GM06990 (cell line): Measurements from ENCODE around the gene GRAMD2B.
A peak's percentile ranks its signal among the peaks of the same experiment; 100 is the strongest.
"Not testable (repeated sequence)": the region's sequence is repeated elsewhere in the genome, so short reads cannot be mapped to it uniquely, and the experiment has no call there.

Experiments
- DNase-seq: peaks from one replicate; pipeline ENCODE4 v3.0.0-alpha.2; 2011; ENCODE audit not compliant: insufficient read length; ENCODE audit errors: extremely low read depth
- H3K27me3 ChIP-seq: replicated peaks from 2 replicates; pipeline ENCODE4 v1.6.0; 2011; ENCODE audit warnings: low read length; ENCODE audit not compliant: control insufficient read depth, insufficient read depth
- H3K36me3 ChIP-seq: 2 replicates; pipeline ENCODE4 v1.5.1; 2011; ENCODE audit warnings: low read length; ENCODE audit not compliant: control insufficient read depth, insufficient read depth
- H3K4me3 ChIP-seq: replicated peaks from 2 replicates; pipeline ENCODE4 v1.5.1; 2011; ENCODE audit warnings: low read depth, mild to moderate bottlenecking, control low read depth, low read length
- CTCF ChIP-seq: IDR thresholded peaks from 2 replicates; pipeline ENCODE4 v1.5.1; 2011; ENCODE audit warnings: low read length, control low read depth, mild to moderate bottlenecking, inconsistent platforms; ENCODE audit not compliant: insufficient read depth, poor library complexity, severe bottlenecking

The GRAMD2B gene

DNA sequence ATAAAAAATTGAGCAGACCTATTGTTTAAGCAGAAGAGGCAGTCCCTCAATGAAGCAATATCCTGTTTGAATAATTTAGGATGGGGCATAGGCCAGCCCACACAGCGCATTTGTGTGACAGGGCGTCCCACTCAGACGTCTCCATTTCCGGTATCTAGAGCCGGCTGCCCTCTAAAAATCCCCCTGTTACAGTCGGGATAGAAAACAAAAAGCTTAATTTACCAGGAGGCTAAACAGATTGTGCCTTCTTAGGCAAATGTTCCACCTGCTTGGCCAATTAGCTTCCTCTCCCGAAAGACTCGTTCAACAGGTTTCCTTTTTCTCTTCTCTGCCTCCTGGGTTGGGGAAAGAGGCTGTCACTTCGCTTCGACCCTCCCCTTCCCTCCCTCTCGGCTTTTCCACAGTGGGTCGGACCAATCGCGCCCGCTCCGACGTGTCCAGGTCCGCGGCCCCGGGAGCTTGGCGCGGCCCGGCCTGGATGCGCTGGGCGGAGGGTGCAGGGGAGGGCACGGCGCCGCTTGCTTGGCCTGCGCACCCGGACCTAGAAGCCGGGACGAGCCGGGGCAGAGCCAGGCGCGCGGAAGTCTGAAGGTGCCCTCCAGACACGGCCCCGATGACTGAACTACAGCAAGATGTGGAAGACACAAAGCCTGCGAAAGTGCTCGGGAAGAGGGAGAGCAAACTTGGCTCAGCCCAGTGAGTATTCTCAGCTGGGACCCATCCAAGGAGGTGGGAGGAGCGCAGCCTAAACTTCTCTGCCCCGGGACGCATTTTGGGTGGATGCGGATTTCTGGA is at the start of gene GRAMD2B:
GRAMD2B (plus strand) TSS at position 416 of the 795 bp plus-strand sequence; CDS start at position 614, 198 bp downstream.
- H3K4me3 ChIP-seq: peak within 1 kb of the TSS; percentile 95
- no peak for TF ChIP-seq CTCF
- DNase-seq: peak; percentile 74
- no peaks in the 10 kb centered on the region for H3K27me3 ChIP-seq
- H3K36me3 ChIP-seq: no peaks in the 10 kb centered on the region

DNA sequence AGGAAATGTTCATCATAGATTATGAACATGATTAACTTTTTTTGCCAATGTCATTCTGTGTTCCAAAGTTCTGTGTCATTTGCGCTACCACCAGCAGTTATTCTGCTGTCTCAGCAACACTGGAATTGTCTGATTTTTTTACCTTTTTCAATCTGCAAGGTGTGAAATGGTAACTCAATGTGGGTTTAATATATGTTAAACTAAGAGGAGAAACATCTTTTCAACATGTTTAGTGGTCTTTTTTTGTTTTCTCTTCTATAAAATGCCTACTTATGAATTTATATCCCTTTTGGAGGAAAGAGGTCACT is 49.1 kb upstream of the GRAMD2B start:
- Histone ChIP-seq H3K4me3 (no peak overlapping the region), H3K27me3 (no peaks in the 10 kb centered on the region), H3K36me3 (no peaks in the 10 kb centered on the region)
- DNase-seq: no peak
- no peak for TF ChIP-seq CTCF

DNA sequence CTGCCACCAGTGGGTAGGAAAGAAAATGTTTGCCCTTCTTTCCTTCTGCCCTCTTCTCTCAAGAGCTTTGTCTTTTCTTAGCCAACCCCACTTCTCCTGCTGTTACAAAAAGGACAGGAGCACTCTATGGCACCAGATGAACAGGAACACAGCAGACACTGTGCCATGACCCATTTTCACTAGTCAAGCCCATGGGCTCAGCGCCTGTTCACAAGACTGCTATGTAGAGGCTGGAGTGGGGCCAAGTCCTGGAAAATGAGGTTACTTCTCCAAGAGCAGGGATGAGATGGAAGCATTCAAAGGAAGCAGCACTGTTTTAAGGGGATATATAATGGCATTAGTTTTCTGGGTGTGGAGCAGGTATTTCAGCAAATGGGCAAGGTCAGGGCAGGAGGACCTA is 46.8 kb upstream of the GRAMD2B start:
- Histone ChIP-seq H3K4me3 (no peak overlapping the region), H3K36me3 (no peaks in the 10 kb centered on the region), H3K27me3 (no peaks in the 10 kb centered on the region)
- no peak for DNase-seq
- TF ChIP-seq CTCF: no peak

- no peak overlapping the region for H3K4me3 ChIP-seq
- no peak for DNase-seq
- H3K27me3 ChIP-seq: no peaks in the 10 kb centered on the region
- no peaks in the 10 kb centered on the region for H3K36me3 ChIP-seq
- no peak for TF ChIP-seq CTCF
Observed at GRCh38 chr5:126377424-126377823, 45.8 kb upstream of the GRAMD2B start.

DNA sequence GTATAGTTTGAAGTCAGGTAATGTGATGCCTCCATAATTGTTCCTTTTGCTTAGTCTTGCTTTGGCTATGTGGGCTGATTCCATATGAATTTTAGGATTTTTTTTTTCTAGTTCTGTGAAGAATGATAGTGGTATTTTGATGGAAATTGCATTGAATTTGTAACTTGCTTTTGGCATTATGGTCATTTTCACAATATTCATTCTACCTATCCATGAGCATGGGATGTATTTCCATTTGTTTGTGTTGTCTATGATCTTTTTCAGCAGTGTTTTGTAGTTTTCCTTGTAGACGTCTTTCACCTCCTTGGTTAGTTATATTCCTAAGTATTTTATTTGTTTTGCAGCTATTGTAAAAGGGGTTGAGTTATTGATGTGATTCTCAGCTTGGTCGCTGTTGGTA is 42.9 kb upstream of the GRAMD2B start:
- not testable (repeated sequence) for H3K27me3 ChIP-seq, H3K36me3 ChIP-seq, DNase-seq, H3K4me3 ChIP-seq

DNA sequence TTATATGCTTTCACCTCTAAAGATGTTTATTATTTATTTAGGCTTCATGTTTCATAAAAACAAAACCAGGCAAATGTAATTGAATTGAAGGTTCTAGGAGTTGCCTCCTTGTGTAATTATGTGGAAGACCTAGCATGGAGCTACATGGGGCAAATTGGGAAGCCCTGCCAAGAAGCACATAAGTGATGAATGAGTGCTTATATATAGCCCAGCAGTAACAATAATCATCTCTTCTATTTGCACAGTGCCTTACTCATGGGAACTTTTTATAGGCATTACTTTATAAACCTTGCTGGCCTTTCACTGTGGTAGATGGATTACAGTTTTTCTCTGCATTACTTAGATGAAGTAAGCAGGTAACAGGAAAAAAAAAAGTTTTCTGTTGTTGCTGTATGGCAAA is 40.0 kb upstream of the GRAMD2B start:
- Histone ChIP-seq H3K36me3 (no peaks in the 10 kb centered on the region), H3K27me3 (no peaks in the 10 kb centered on the region), H3K4me3 (no peak overlapping the region)
- TF ChIP-seq CTCF: no peak
- DNase-seq: no peak
